GM12878 (cell line): ENCODE results near the gene GPR137B.

ENCODE experiments used
- CBX3 ChIP-seq: fragments of 200-600 bp; sonication (generic); IDR thresholded peaks from 2 replicates; pipeline ENCODE4 v1.6.1; 2016; ENCODE audit warnings: low read depth, borderline replicate concordance
- CHD2 ChIP-seq: IDR thresholded peaks from 2 replicates; pipeline ENCODE4 v1.6.1; 2011; ENCODE audit warnings: low read depth, low read length, improper control_type of control experiment, borderline replicate concordance
- CTCF ChIP-seq, 3 experiments: IDR thresholded peaks in 2 of 3; conservative IDR thresholded peaks in 1 of 3; 2 replicates each; pipeline ENCODE4 v1.5.1; 2011; ENCODE audit warnings: low read depth in 3 of 3, low read length in 3 of 3, mild to moderate bottlenecking in 3 of 3, control low read depth in 2 of 3, moderate library complexity in 2 of 3, inconsistent platforms in 1 of 3, mixed read lengths in 1 of 3; ENCODE audit not compliant: control insufficient read depth in 2 of 3, insufficient read depth in 1 of 3; ENCODE audit errors: extremely low read depth in 1 of 3
- E2F4 ChIP-seq: IDR thresholded peaks from 2 replicates; pipeline ENCODE4 v1.6.1; 2012; ENCODE audit warnings: low read depth, low read length, improper control_type of control experiment
- EZH2 ChIP-seq: IDR thresholded peaks from 2 replicates; pipeline ENCODE4 v1.6.1; 2012; ENCODE audit warnings: low read depth, mild to moderate bottlenecking, control low read depth, inconsistent platforms, low read length, borderline replicate concordance; ENCODE audit not compliant: control insufficient read depth
- HDAC2 ChIP-seq: fragments of 200-600 bp; sonication (generic); IDR thresholded peaks from 2 replicates; pipeline ENCODE4 v1.6.1; 2017
- HDAC6 ChIP-seq: fragments of 200-600 bp; sonication (generic); IDR thresholded peaks from one replicate; pipeline ENCODE4 v1.8.0; 2017; ENCODE audit warnings: antibody characterized with exemption; ENCODE audit not compliant: unreplicated experiment
- MEF2A ChIP-seq: IDR thresholded peaks from 2 replicates; pipeline ENCODE4 v1.6.1; 2011; ENCODE audit warnings: low read depth, mild to moderate bottlenecking, low read length, moderate library complexity; ENCODE audit not compliant: insufficient read depth
- NR2C2 ChIP-seq: IDR thresholded peaks from 2 replicates; pipeline ENCODE4 v1.6.1; 2011; ENCODE audit warnings: borderline replicate concordance, low read depth; ENCODE audit not compliant: control insufficient read depth, insufficient read length
- TAF1 ChIP-seq: IDR thresholded peaks from 2 replicates; pipeline ENCODE4 v1.6.1; 2011; ENCODE audit warnings: mild to moderate bottlenecking, low read depth, low read length, borderline replicate concordance
- TARDBP ChIP-seq: IDR thresholded peaks from 2 replicates; pipeline ENCODE4 v1.6.1; 2016; ENCODE audit warnings: borderline replicate concordance
- YY1 ChIP-seq: IDR thresholded peaks from 2 replicates; pipeline ENCODE4 v1.6.1; 2011; ENCODE audit warnings: low read depth, mild to moderate bottlenecking, low read length
- ZBED1 ChIP-seq: IDR thresholded peaks from 2 replicates; pipeline ENCODE4 v1.6.1; 2016; ENCODE audit warnings: borderline replicate concordance
- ZNF274 ChIP-seq: IDR thresholded peaks from one replicate; pipeline ENCODE4 v1.8.0; 2011; ENCODE audit not compliant: insufficient read length, insufficient read depth

- no peak for TF ChIP-seq YY1
- no peak for TF ChIP-seq CTCF (IDR thresholded peaks at IDR 0.05 in 2 of 3, conservative IDR thresholded peaks at IDR 0.05 in 1 of 3; ENCODE audit: control insufficient read depth in 2 of 3, extremely low read depth in 1 of 3, insufficient read depth in 1 of 3, low read depth in 3 of 3, low read length in 3 of 3)
- no peak for TF ChIP-seq EZH2
- TF ChIP-seq HDAC6, result no peak
- no peak for TF ChIP-seq TAF1
- no peak for TF ChIP-seq ZBED1
- no peak for TF ChIP-seq E2F4
- TF ChIP-seq MEF2A, result no peak
- TF ChIP-seq TARDBP, result no peak
- TF ChIP-seq CHD2, result no peak
- TF ChIP-seq HDAC2, result no peak
- no peak for TF ChIP-seq NR2C2
- no peak for TF ChIP-seq CBX3
- TF ChIP-seq ZNF274, result no peak
Observed at GRCh38 chr1:236207569-236207968, 65.2 kb downstream of the GPR137B start.
